K562 (cell line): ENCODE data around the gene DYNC1H1. TPM values are rescaled to one million over a fixed set of nuclear protein-coding genes. Genes with fewer than 3 reads are reported as not detected.

Experiments used
- CEBPB ChIP-seq: fragments of 450-650 bp; IDR thresholded peaks from 2 replicates; pipeline ENCODE4 v1.6.1; 2016; ENCODE audit warnings: missing genetic modification characterization, missing compliant biosample characterization
- E2F4 ChIP-seq: sonication (generic); formaldehyde crosslinking; IDR thresholded peaks from 2 replicates; pipeline ENCODE4 v1.8.0; 2022; ENCODE audit warnings: mild to moderate bottlenecking, low read depth, missing genetic modification reagents
- HNRNPUL1 ChIP-seq: fragments of 200-400 bp; formaldehyde crosslinking; IDR thresholded peaks from 2 replicates; pipeline ENCODE4 v1.6.1; 2017; ENCODE audit warnings: low read length
- JUND ChIP-seq, 2 experiments: IDR thresholded peaks; 2 replicates in 1 of 2; 3 replicates in 1 of 2; pipeline ENCODE4 v1.6.1; 2011; ENCODE audit warnings: borderline replicate concordance in 2 of 2, low read depth in 2 of 2, low read length in 2 of 2, improper control_type of control experiment in 1 of 2, missing biosample characterization in 1 of 2, missing genetic modification characterization in 1 of 2, missing genetic modification reagents in 1 of 2
- MTA3 ChIP-seq: fragments of 450-650 bp; formaldehyde crosslinking; IDR thresholded peaks from 2 replicates; pipeline ENCODE4 v1.6.1; 2017; ENCODE audit warnings: mild to moderate bottlenecking, borderline replicate concordance
- POLR2G ChIP-seq: fragments of 200-400 bp; formaldehyde crosslinking; IDR thresholded peaks from 2 replicates; pipeline ENCODE4 v1.6.1; 2017; ENCODE audit warnings: low read depth, mild to moderate bottlenecking, antibody characterized with exemption, low read length, moderate library complexity
- SREBF2 ChIP-seq: sonication (generic); formaldehyde crosslinking; IDR thresholded peaks from 2 replicates; pipeline ENCODE4 v1.4.0; 2020; ENCODE audit warnings: mild to moderate bottlenecking, missing genetic modification reagents
- SRSF9 ChIP-seq: fragments of 200-400 bp; formaldehyde crosslinking; IDR thresholded peaks from 2 replicates; pipeline ENCODE4 v1.6.1; 2017; ENCODE audit warnings: low read depth, low read length, borderline replicate concordance
- TEAD2 ChIP-seq: fragments of 450-650 bp; IDR thresholded peaks from 2 replicates; pipeline ENCODE4 v1.6.1; 2016; ENCODE audit warnings: missing genetic modification characterization, control low read depth, missing compliant biosample characterization
- ZBTB7A ChIP-seq: IDR thresholded peaks from 2 replicates; pipeline ENCODE4 v1.6.1; 2011; ENCODE audit warnings: low read depth, mild to moderate bottlenecking, low read length, moderate library complexity, borderline replicate concordance; ENCODE audit not compliant: control insufficient read depth
- ZNF134 ChIP-seq: fragments of 250-450 bp; sonication (Bioruptor Pico); conservative IDR thresholded peaks from 2 replicates; pipeline ENCODE4 v1.4.0; 2020
- ZNF445 ChIP-seq: fragments of 250-450 bp; sonication (Bioruptor Pico); IDR thresholded peaks from 2 replicates; pipeline ENCODE4 v1.4.0; 2020; ENCODE audit warnings: low read depth, mild to moderate bottlenecking, moderate library complexity
- ZNF586 ChIP-seq: fragments of 450-650 bp; formaldehyde crosslinking; conservative IDR thresholded peaks from 2 replicates; pipeline ENCODE4 v1.4.0; 2020; ENCODE audit warnings: mild to moderate bottlenecking, moderate library complexity
- ZNF75A ChIP-seq: fragments of 450-650 bp; formaldehyde crosslinking; IDR thresholded peaks from 2 replicates; pipeline ENCODE4 v1.4.0; 2020; ENCODE audit warnings: mild to moderate bottlenecking
- polyA plus RNA-seq, 8 experiments: library from polyadenylated mRNA; depleted of rRNA in 4 of 8; stranded (reverse) in 5 of 8; unstranded in 3 of 8; fragments of >200 nt; fragmentation: Nextera tagmentation in 2 of 8; fragmentation: Illumina TruSeq in 1 of 8; extraction: Ambion mirVana in 2 of 8; extraction: Trizol in 1 of 8; gene quantifications; 2 replicates each; pipeline versions ENCODE4 v1.2.1 to v1.2.3, GENCODE V29; 2011 to 2014; ENCODE audit warnings: inconsistent platforms in 1 of 8, missing spikeins in 1 of 8
- total RNA-seq, 7 experiments: library from RNA; depleted of rRNA in 6 of 7; stranded (reverse); fragments of >200 nt in 6 of 7; fragmentation: Illumina TruSeq in 2 of 7; extraction: Trizol in 2 of 7; gene quantifications; 2 replicates each; pipeline versions ENCODE4 v1.2.1 to v1.2.3, GENCODE V29; 2011 to 2021; ENCODE audit warnings: low replicate concordance in 1 of 7
- TF ChIP-seq, protein P1 (sequence below): fragments of 450-650 bp; formaldehyde crosslinking; IDR thresholded peaks from 2 replicates; pipeline ENCODE4 v1.4.0; 2020; ENCODE audit warnings: mild to moderate bottlenecking, moderate library complexity
- TF ChIP-seq, protein P2 (sequence below): sonication (generic); formaldehyde crosslinking; IDR thresholded peaks from 2 replicates; pipeline ENCODE4 v1.9.0; 2022; ENCODE audit warnings: mild to moderate bottlenecking, missing genetic modification reagents

The DYNC1H1 gene
- total and polyA plus RNA-seq, 9 of the 15 experiments (the other 6 are each of a cell fraction or from before 2014, with no cell fraction given) = 31.9 to 335 (median 115) TPM

- TF ChIP-seq ZBTB7A = no peak
- TF ChIP-seq ZNF445 = no peak
- TF ChIP-seq, protein P1, sequence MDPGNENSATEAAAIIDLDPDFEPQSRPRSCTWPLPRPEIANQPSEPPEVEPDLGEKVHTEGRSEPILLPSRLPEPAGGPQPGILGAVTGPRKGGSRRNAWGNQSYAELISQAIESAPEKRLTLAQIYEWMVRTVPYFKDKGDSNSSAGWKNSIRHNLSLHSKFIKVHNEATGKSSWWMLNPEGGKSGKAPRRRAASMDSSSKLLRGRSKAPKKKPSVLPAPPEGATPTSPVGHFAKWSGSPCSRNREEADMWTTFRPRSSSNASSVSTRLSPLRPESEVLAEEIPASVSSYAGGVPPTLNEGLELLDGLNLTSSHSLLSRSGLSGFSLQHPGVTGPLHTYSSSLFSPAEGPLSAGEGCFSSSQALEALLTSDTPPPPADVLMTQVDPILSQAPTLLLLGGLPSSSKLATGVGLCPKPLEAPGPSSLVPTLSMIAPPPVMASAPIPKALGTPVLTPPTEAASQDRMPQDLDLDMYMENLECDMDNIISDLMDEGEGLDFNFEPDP (CRISPR knock-in tag) = no peak
- TF ChIP-seq SREBF2 (CRISPR knock-in tag) = no peak
- TF ChIP-seq ZNF75A (CRISPR knock-in tag) = no peak
- no peak for TF ChIP-seq TEAD2 (tag)
- TF ChIP-seq, protein P2, sequence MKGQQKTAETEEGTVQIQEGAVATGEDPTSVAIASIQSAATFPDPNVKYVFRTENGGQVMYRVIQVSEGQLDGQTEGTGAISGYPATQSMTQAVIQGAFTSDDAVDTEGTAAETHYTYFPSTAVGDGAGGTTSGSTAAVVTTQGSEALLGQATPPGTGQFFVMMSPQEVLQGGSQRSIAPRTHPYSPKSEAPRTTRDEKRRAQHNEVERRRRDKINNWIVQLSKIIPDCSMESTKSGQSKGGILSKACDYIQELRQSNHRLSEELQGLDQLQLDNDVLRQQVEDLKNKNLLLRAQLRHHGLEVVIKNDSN (CRISPR knock-in tag) = peak; percentile 100
- TF ChIP-seq ZNF586 = no peak
- TF ChIP-seq CEBPB = peak; percentile 98
- no peak for TF ChIP-seq E2F4 (CRISPR knock-in tag)
- 0 out of 2 replicates have a peak, but pooled peaks have one; percentile 8 for TF ChIP-seq ZNF134 (CRISPR knock-in tag)
- TF ChIP-seq SRSF9 = no peak
- peak; percentile 55; the same call in 1 of the 2 replicates for TF ChIP-seq MTA3
- peak; percentile 81 for TF ChIP-seq JUND (IDR thresholded peaks at IDR 0.05; ENCODE audit: borderline replicate concordance, low read depth, low read length)
- peak; percentile 69; the same call in 1 of the 3 replicates for TF ChIP-seq JUND (tag; IDR thresholded peaks at IDR 0.05; ENCODE audit: borderline replicate concordance, low read depth, low read length)
- peak; percentile 85 for TF ChIP-seq POLR2G
- no peak for TF ChIP-seq HNRNPUL1
Observed at GRCh38 chr14:101947904-101948665, 16.3 kb upstream of the DYNC1H1 start (continued).
